Measurements from ENCODE around the gene VAC14. TPM values are rescaled to one million over a fixed set of nuclear protein-coding genes. Genes with fewer than 3 reads are reported as not detected.

Gene VAC14
- polyA plus RNA-seq, 1 donor: 40.3 TPM

- H3K9me3 ChIP-seq (ENCODE audit: control insufficient read depth, low read depth, low read length): no peaks in the 10 kb centered on the region
- DNase-seq: no peak
- H3K27me3 ChIP-seq (ENCODE audit: control insufficient read depth, insufficient read depth, low read length): no peaks in the 10 kb centered on the region
- no peak overlapping the region for H3K4me3 ChIP-seq (ENCODE audit: low read length)
- H3K4me1 ChIP-seq (ENCODE audit: control insufficient read depth, insufficient read depth, low read length): peaks cover 6% of the 10 kb centered on the region
- H3K27ac ChIP-seq (ENCODE audit: low read length): no peak overlapping the region
- H3K36me3 ChIP-seq (ENCODE audit: control insufficient read depth, insufficient read depth, low read length): peaks cover 58% of the 10 kb centered on the region
- no CpG with 5 or more reads among the region's 8 CpGs for WGBS (ENCODE audit: insufficient coverage, low lambda C conversion rate)
These were observed 34.8 kb downstream of the VAC14 start for GRCh38 chr16:70766176-70766575.

- H3K27me3 ChIP-seq (ENCODE audit: control insufficient read depth, insufficient read depth, low read length): no peaks in the 10 kb centered on the region
- peaks cover 12% of the 10 kb centered on the region for H3K4me1 ChIP-seq (ENCODE audit: control insufficient read depth, insufficient read depth, low read length)
- H3K27ac ChIP-seq (ENCODE audit: low read length): no peak overlapping the region
- no CpG with 5 or more reads among the region's 8 CpGs for WGBS (ENCODE audit: insufficient coverage, low lambda C conversion rate)
- H3K9me3 ChIP-seq (ENCODE audit: control insufficient read depth, low read depth, low read length): no peaks in the 10 kb centered on the region
- no peak for DNase-seq
- H3K4me3 ChIP-seq (ENCODE audit: low read length): no peak overlapping the region
- H3K36me3 ChIP-seq (ENCODE audit: control insufficient read depth, insufficient read depth, low read length): peaks cover 54% of the 10 kb centered on the region
These were observed 35.5 kb downstream of the VAC14 start for GRCh38 chr16:70765491-70765890.

GRCh38 chr16:70764632-70765031 is 36.3 kb downstream of the VAC14 start:
- peaks cover 20% of the 10 kb centered on the region for H3K4me1 ChIP-seq (ENCODE audit: control insufficient read depth, insufficient read depth, low read length)
- H3K9me3 ChIP-seq (ENCODE audit: control insufficient read depth, low read depth, low read length): no peaks in the 10 kb centered on the region
- H3K27me3 ChIP-seq (ENCODE audit: control insufficient read depth, insufficient read depth, low read length): no peaks in the 10 kb centered on the region
- no peak overlapping the region for H3K4me3 ChIP-seq (ENCODE audit: low read length)
- peaks cover 51% of the 10 kb centered on the region for H3K36me3 ChIP-seq (ENCODE audit: control insufficient read depth, insufficient read depth, low read length)
- H3K27ac ChIP-seq (ENCODE audit: low read length): no peak overlapping the region
- WGBS (ENCODE audit: insufficient coverage, low lambda C conversion rate): no CpG with 5 or more reads among the region's 10 CpGs
- no peak for DNase-seq

- peaks cover 21% of the 10 kb centered on the region for H3K4me1 ChIP-seq (ENCODE audit: control insufficient read depth, insufficient read depth, low read length)
- peak overlapping the region; percentile 74 for H3K27ac ChIP-seq (ENCODE audit: low read length)
- no CpG with 5 or more reads among the region's 3 CpGs for WGBS (ENCODE audit: insufficient coverage, low lambda C conversion rate)
- no peak for DNase-seq
- H3K27me3 ChIP-seq (ENCODE audit: control insufficient read depth, insufficient read depth, low read length): no peaks in the 10 kb centered on the region
- no peak overlapping the region for H3K4me3 ChIP-seq (ENCODE audit: low read length)
- no peaks in the 10 kb centered on the region for H3K9me3 ChIP-seq (ENCODE audit: control insufficient read depth, low read depth, low read length)
- peaks cover 70% of the 10 kb centered on the region for H3K36me3 ChIP-seq (ENCODE audit: control insufficient read depth, insufficient read depth, low read length)
These were observed 40.7 kb downstream of the VAC14 start for GRCh38 chr16:70760221-70760620.

- no CpG with 5 or more reads among the region's 9 CpGs for WGBS (ENCODE audit: insufficient coverage, low lambda C conversion rate)
- no peak for DNase-seq
- Histone ChIP-seq H3K4me3 (ENCODE audit: low read length) (no peak overlapping the region), H3K9me3 (ENCODE audit: control insufficient read depth, low read depth, low read length) (no peaks in the 10 kb centered on the region), H3K36me3 (ENCODE audit: control insufficient read depth, insufficient read depth, low read length) (peaks cover 71% of the 10 kb centered on the region), H3K4me1 (ENCODE audit: control insufficient read depth, insufficient read depth, low read length) (peaks cover 21% of the 10 kb centered on the region), H3K27ac (ENCODE audit: low read length) (no peak overlapping the region), H3K27me3 (ENCODE audit: control insufficient read depth, insufficient read depth, low read length) (no peaks in the 10 kb centered on the region)
These were observed 41.3 kb downstream of the VAC14 start for GRCh38 chr16:70759666-70760065.

- H3K4me3 ChIP-seq (ENCODE audit: low read length): no peak overlapping the region
- no peak for DNase-seq
- no peak overlapping the region for H3K27ac ChIP-seq (ENCODE audit: low read length)
- H3K27me3 ChIP-seq (ENCODE audit: control insufficient read depth, insufficient read depth, low read length): no peaks in the 10 kb centered on the region
- H3K9me3 ChIP-seq (ENCODE audit: control insufficient read depth, low read depth, low read length): no peaks in the 10 kb centered on the region
- peaks cover 78% of the 10 kb centered on the region for H3K36me3 ChIP-seq (ENCODE audit: control insufficient read depth, insufficient read depth, low read length)
- peaks cover 21% of the 10 kb centered on the region for H3K4me1 ChIP-seq (ENCODE audit: control insufficient read depth, insufficient read depth, low read length)
- 78% methylated on average over 1 of the region's 10 CpGs for WGBS (ENCODE audit: insufficient coverage, low lambda C conversion rate)
These were observed 42.2 kb downstream of the VAC14 start for GRCh38 chr16:70758786-70759185.

GRCh38 chr16:70757183-70757582 is 43.8 kb downstream of the VAC14 start:
- H3K27ac ChIP-seq (ENCODE audit: low read length): no peak overlapping the region
- no CpG with 5 or more reads among the region's 9 CpGs for WGBS (ENCODE audit: insufficient coverage, low lambda C conversion rate)
- no peaks in the 10 kb centered on the region for H3K9me3 ChIP-seq (ENCODE audit: control insufficient read depth, low read depth, low read length)
- no peaks in the 10 kb centered on the region for H3K27me3 ChIP-seq (ENCODE audit: control insufficient read depth, insufficient read depth, low read length)
- no peak overlapping the region for H3K4me3 ChIP-seq (ENCODE audit: low read length)
- peaks cover 21% of the 10 kb centered on the region for H3K4me1 ChIP-seq (ENCODE audit: control insufficient read depth, insufficient read depth, low read length)
- no peak for DNase-seq
- H3K36me3 ChIP-seq (ENCODE audit: control insufficient read depth, insufficient read depth, low read length): peaks cover 77% of the 10 kb centered on the region

- no peaks in the 10 kb centered on the region for H3K9me3 ChIP-seq (ENCODE audit: control insufficient read depth, low read depth, low read length)
- peaks cover 69% of the 10 kb centered on the region for H3K36me3 ChIP-seq (ENCODE audit: control insufficient read depth, insufficient read depth, low read length)
- H3K4me1 ChIP-seq (ENCODE audit: control insufficient read depth, insufficient read depth, low read length): peaks cover 15% of the 10 kb centered on the region
- no CpG with 5 or more reads among the region's 8 CpGs for WGBS (ENCODE audit: insufficient coverage, low lambda C conversion rate)
- H3K4me3 ChIP-seq (ENCODE audit: low read length): no peak overlapping the region
- no peak for DNase-seq
- H3K27me3 ChIP-seq (ENCODE audit: control insufficient read depth, insufficient read depth, low read length): no peaks in the 10 kb centered on the region
- no peak overlapping the region for H3K27ac ChIP-seq (ENCODE audit: low read length)
These were observed 44.9 kb downstream of the VAC14 start for GRCh38 chr16:70756071-70756470.

GRCh38 chr16:70754851-70755600 is 45.9 kb downstream of the VAC14 start:
- Histone ChIP-seq H3K27me3 (ENCODE audit: control insufficient read depth, insufficient read depth, low read length) (no peaks in the 10 kb centered on the region), H3K4me1 (ENCODE audit: control insufficient read depth, insufficient read depth, low read length) (peaks cover 13% of the 10 kb centered on the region), H3K4me3 (ENCODE audit: low read length) (no peak overlapping the region), H3K9me3 (ENCODE audit: control insufficient read depth, low read depth, low read length) (no peaks in the 10 kb centered on the region), H3K36me3 (ENCODE audit: control insufficient read depth, insufficient read depth, low read length) (peaks cover 71% of the 10 kb centered on the region), H3K27ac (ENCODE audit: low read length) (no peak overlapping the region)
- WGBS (ENCODE audit: insufficient coverage, low lambda C conversion rate): no CpG with 5 or more reads among the region's 12 CpGs
- no peak for DNase-seq

- DNase-seq: no peak
- Histone ChIP-seq H3K4me3 (ENCODE audit: low read length) (no peak overlapping the region), H3K9me3 (ENCODE audit: control insufficient read depth, low read depth, low read length) (no peaks in the 10 kb centered on the region), H3K4me1 (ENCODE audit: control insufficient read depth, insufficient read depth, low read length) (peaks cover 12% of the 10 kb centered on the region), H3K27me3 (ENCODE audit: control insufficient read depth, insufficient read depth, low read length) (no peaks in the 10 kb centered on the region), H3K36me3 (ENCODE audit: control insufficient read depth, insufficient read depth, low read length) (peaks cover 65% of the 10 kb centered on the region), H3K27ac (ENCODE audit: low read length) (no peak overlapping the region)
- no CpG with 5 or more reads among the region's 11 CpGs for WGBS (ENCODE audit: insufficient coverage, low lambda C conversion rate)
These were observed 46.6 kb downstream of the VAC14 start for GRCh38 chr16:70754371-70754770.
